SU-DHL-6 (cell line): ENCODE data around the gene FAM186B.

ENCODE experiments used
- EZH2phosphoT487 ChIP-seq: fragments of 200-600 bp; sonication (generic), shearing (Covaris generic); conservative IDR thresholded peaks from 2 replicates; pipeline ENCODE4 v1.6.1; 2018; ENCODE audit warnings: mild to moderate bottlenecking, antibody characterized with exemption, low read length, moderate library complexity, mixed read lengths
- TF ChIP-seq, protein P1 (sequence below): fragments of 200-600 bp; sonication (generic); IDR thresholded peaks from one replicate; pipeline ENCODE4 v1.5.1; 2017; ENCODE audit warnings: antibody characterized with exemption, mild to moderate bottlenecking, low read length, moderate library complexity; ENCODE audit not compliant: insufficient read depth, poor library complexity, severe bottlenecking

DNA sequence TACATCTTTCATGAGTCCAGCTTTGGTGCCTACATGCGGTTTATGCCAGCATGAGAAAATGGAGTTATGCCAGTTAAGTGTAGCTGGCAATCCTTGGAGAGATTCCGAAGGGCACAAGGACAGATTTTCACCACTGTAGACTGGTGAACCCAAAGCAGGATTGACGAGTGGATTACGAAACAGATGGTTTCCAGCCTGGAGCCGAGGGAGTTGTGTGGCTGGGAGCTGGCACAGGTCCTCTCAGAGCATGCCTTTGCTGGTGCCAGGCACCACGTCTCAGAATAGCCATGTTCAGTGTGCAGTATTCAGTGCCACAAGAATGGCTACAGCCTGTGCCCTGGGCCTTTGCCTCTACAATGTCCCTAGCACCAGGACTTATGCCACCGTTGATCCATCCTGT, 53.4 kb downstream of the FAM186B start:
- TF ChIP-seq EZH2phosphoT487: no peak
- TF ChIP-seq, protein P1, sequence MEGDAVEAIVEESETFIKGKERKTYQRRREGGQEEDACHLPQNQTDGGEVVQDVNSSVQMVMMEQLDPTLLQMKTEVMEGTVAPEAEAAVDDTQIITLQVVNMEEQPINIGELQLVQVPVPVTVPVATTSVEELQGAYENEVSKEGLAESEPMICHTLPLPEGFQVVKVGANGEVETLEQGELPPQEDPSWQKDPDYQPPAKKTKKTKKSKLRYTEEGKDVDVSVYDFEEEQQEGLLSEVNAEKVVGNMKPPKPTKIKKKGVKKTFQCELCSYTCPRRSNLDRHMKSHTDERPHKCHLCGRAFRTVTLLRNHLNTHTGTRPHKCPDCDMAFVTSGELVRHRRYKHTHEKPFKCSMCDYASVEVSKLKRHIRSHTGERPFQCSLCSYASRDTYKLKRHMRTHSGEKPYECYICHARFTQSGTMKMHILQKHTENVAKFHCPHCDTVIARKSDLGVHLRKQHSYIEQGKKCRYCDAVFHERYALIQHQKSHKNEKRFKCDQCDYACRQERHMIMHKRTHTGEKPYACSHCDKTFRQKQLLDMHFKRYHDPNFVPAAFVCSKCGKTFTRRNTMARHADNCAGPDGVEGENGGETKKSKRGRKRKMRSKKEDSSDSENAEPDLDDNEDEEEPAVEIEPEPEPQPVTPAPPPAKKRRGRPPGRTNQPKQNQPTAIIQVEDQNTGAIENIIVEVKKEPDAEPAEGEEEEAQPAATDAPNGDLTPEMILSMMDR: no peak
